Right lobe of liver (tissue), 6 donors: ENCODE results near the gene ZNF48. TPM values are rescaled to one million over a fixed set of nuclear protein-coding genes. Genes with fewer than 3 reads are reported as not detected.

Source experiments
- ATAC-seq, 4 donors: fragments of 200-7000 bp; cut with Tn5 transposase; one replicate each; pipeline ENCODE4 v1.9.1; 2020; ENCODE audit warnings: mild to moderate bottlenecking in 4 of 4, moderate library complexity in 4 of 4
- DNase-seq, 3 donors: peaks; one replicate each; pipeline ENCODE4 v3.0.0-alpha.2; 2020
- H3K27ac ChIP-seq, 3 donors: fragments of 200-600 bp; one replicate each; pipeline ENCODE4 v1.8.0; 2022
- H3K27me3 ChIP-seq, 2 donors: fragments of 200-600 bp; one replicate each; pipeline ENCODE4 v1.8.0; 2022
- H3K36me3 ChIP-seq, 4 donors: fragments of 200-600 bp; sonication (generic) in 1 of 4; one replicate each; pipeline versions ENCODE4 v1.5.1 to v1.8.0; 2017 to 2022; ENCODE audit warnings: control low read depth in 1 of 4
- H3K4me1 ChIP-seq, 4 donors: fragments of 200-600 bp; sonication (generic) in 1 of 4; one replicate each; pipeline versions ENCODE4 v1.5.1 to v1.8.0; 2017 to 2022; ENCODE audit warnings: control low read depth in 1 of 4
- H3K4me3 ChIP-seq, 3 donors: fragments of 200-600 bp; one replicate each; pipeline ENCODE4 v1.8.0; 2022
- H3K9me3 ChIP-seq, 4 donors: fragments of 200-600 bp; sonication (generic) in 1 of 4; one replicate each; pipeline versions ENCODE4 v1.5.1 to v1.8.0; 2017 to 2022; ENCODE audit warnings: control low read depth in 1 of 4
- CTCF ChIP-seq, 4 donors: fragments of 200-600 bp in 3 of 4; fragments of 450-650 bp in 1 of 4; IDR thresholded peaks; one replicate each; pipeline versions ENCODE4 v1.5.1 to v1.8.0; 2016 to 2022; ENCODE audit warnings: antibody characterized with exemption in 4 of 4, mild to moderate bottlenecking in 2 of 4
- POLR2A ChIP-seq: fragments of 450-650 bp; IDR thresholded peaks from one replicate; pipeline ENCODE4 v1.6.1; 2017; ENCODE audit warnings: antibody characterized with exemption, mild to moderate bottlenecking
- WGBS: methylation state at CpG from one replicate; pipeline ENCODE4 v1.1.6; 2018; ENCODE audit warnings: low coverage, low lambda C conversion rate; ENCODE audit not compliant: insufficient coverage; ENCODE audit errors: missing lambda C conversion rate; 5-methylcytosine and 5-hydroxymethylcytosine counted together
- intact Hi-C, 2 donors: fragments of 100-400 bp; cut with DNase I; formaldehyde crosslinking; loops; one replicate each; pipeline versions ENCODE4 v1.11.2 to v1.14.1; 2022
- total RNA-seq, 6 experiments: library from RNA; depleted of rRNA in 2 of 6; stranded (reverse); fragments of >200 nt in 2 of 6; fragmentation: NEBNext Ultra II Directional in 3 of 6; extraction: Animal tissue kit (Norgen Biotek cat#: 25700) in 3 of 6; gene quantifications; one replicate each; pipeline versions ENCODE4 v1.1.0 to v1.2.4, GENCODE V29; 2016 to 2023
- donor health status: DM: no; HTN: yes; CAD: no.
- donor health status: DM: no; HTN: no; CAD: no.
- donor health status: DM: no; HTN: no; CAD: no.
- donor health status: DM: no; HTN: yes; CAD: no.
- donor health status: DM: no; HTN: yes; CAD: no.

Gene ZNF48
- total RNA-seq, 6 experiments from 2014 or later, result 2.9 to 4.3 (median 3.9) TPM

DNA sequence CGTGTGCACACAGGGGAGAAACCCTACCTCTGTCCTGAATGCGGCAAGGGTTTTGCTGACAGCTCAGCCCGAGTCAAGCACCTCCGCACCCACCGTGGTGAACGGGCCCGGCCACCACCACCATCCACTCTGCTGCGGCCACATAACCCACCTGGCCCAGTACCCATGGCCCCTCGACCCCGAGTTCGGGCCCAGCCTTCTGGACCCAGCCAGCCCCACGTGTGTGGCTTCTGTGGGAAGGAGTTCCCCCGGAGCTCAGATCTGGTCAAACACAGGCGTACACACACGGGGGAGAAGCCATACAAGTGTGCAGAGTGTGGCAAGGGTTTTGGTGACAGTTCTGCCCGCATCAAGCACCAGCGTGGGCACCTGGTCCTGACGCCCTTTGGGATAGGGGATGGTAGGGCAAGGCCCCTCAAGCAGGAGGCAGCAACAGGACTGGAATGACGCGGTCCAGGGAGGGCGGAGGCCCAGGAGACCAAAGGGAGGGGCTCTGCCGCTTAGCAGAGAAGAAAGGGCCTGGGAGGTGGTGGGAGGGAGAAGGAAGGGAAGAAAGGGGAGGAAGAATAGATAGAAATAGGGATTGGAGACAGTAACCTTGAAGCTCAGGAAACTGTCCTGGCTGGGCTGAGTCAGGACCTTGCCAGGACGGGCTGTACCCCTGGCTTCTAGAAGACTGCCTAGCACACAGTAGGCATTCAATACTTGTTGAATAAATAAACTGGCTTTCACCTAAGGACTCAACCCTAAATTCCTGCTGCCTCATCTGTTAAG is 3.6 kb downstream of the ZNF48 start:
- DNase-seq (no peak), ATAC-seq (no peak)
- WGBS, result 85% methylated on average over 6 of the region's 23 CpGs
- Histone ChIP-seq H3K36me3 (peaks cover 0 to 4% (median 0%) of the 10 kb centered on the region in 4 donors), H3K4me1 (peaks cover 0 to 37% (median 8%) of the 10 kb centered on the region in 4 donors), H3K27me3 (no peaks in the 10 kb centered on the region), H3K27ac (no peak overlapping the region), H3K4me3 (no peak overlapping the region), H3K9me3 (no peaks in the 10 kb centered on the region)
- TF ChIP-seq CTCF (IDR thresholded peaks at IDR 0.05), result no peak
- TF ChIP-seq POLR2A, result no peak
- intact Hi-C loops, result no loop called here

- intact Hi-C loops, result no loop called here
- peak overlapping the region; percentile 65 to 76 (median 69) for H3K4me3 ChIP-seq
- ATAC-seq (no peak), DNase-seq (no peak)
- no peaks in the 10 kb centered on the region for H3K27me3 ChIP-seq
- peak overlapping the region; percentile 52 to 63 (median 62) for H3K27ac ChIP-seq
- peaks cover 0 to 37% (median 8%) of the 10 kb centered on the region in 4 donors for H3K4me1 ChIP-seq
- WGBS, result 54% methylated on average over 4 of the region's 12 CpGs
- no peaks in the 10 kb centered on the region for H3K9me3 ChIP-seq
- no peak for TF ChIP-seq CTCF (IDR thresholded peaks at IDR 0.05)
- TF ChIP-seq POLR2A, result no peak
- peaks cover 0 to 4% (median 0%) of the 10 kb centered on the region in 4 donors for H3K36me3 ChIP-seq
Measured at GRCh38 chr16:30399435-30400186, 4.4 kb downstream of the ZNF48 start.

GRCh38 chr16:30401768-30402425 is 6.7 kb downstream of the ZNF48 start:
- no peaks in the 10 kb centered on the region for H3K27me3 ChIP-seq
- H3K27ac ChIP-seq, result peak overlapping the region in 2 of 3 donors; percentile 62 to 63
- intact Hi-C loops, result no loop called here
- WGBS, result 41% methylated on average over 4 of the region's 8 CpGs
- H3K4me3 ChIP-seq, result no peak overlapping the region
- H3K9me3 ChIP-seq, result no peaks in the 10 kb centered on the region
- H3K4me1 ChIP-seq, result peaks cover 0 to 26% (median 8%) of the 10 kb centered on the region in 4 donors
- no peak for DNase-seq
- H3K36me3 ChIP-seq, result peaks cover 0 to 4% (median 0%) of the 10 kb centered on the region in 4 donors
- ATAC-seq, result peak; percentile 56 to 73 (median 62)
- TF ChIP-seq POLR2A, result no peak
- TF ChIP-seq CTCF (IDR thresholded peaks at IDR 0.05), result no peak

DNA sequence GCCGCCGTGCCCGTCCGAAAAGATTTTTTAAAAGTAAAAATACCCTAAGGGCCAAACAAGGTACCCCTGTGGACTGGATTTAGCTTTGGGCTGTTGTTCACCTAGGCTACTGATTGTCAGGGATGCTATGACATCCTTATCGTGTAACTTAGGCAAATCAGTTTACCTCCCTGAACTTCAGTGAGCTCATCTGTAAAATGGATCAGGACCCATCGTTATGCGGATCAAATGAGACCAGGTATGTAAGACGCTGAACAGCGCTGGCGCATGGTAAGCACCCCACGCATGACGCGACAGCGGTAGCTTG is 11.5 kb downstream of the ZNF48 start:
- Histone ChIP-seq H3K4me3 (peak overlapping the region; percentile 59 to 73 (median 70)), H3K36me3 (no peaks in the 10 kb centered on the region), H3K27ac (peak overlapping the region; percentile 63 to 81 (median 67)), H3K9me3 (no peaks in the 10 kb centered on the region), H3K27me3 (no peaks in the 10 kb centered on the region), H3K4me1 (peaks cover 0 to 28% (median 13%) of the 10 kb centered on the region in 4 donors)
- TF ChIP-seq CTCF (IDR thresholded peaks at IDR 0.05) (no peak), POLR2A (no peak)
- no peak for ATAC-seq
- WGBS, result 19% methylated on average over 14 of the region's 14 CpGs
- DNase-seq, result no peak
- intact Hi-C loops, result no loop called here
